ENCODE results near the gene MYO5B.

DNA sequence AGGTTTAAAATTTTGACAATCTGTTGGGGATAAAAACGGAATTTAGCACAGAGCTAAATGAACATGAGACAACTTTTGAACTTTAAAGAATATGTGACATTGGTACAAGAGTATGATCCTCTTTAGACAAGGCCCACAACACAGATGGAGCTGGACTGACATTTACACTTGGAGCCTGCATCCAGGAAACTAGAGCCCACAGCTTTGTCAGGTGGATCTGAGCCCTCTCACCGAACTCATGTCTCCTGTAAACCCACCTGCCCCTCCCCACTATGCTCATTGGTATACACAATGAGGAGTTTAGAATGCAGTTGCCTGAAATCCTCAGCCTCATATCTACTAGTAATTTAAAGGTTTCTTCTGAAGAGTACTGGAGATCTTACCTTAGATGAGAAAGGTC is 359.5 kb downstream of the MYO5B start:
- TF ChIP-seq, protein P1, sequence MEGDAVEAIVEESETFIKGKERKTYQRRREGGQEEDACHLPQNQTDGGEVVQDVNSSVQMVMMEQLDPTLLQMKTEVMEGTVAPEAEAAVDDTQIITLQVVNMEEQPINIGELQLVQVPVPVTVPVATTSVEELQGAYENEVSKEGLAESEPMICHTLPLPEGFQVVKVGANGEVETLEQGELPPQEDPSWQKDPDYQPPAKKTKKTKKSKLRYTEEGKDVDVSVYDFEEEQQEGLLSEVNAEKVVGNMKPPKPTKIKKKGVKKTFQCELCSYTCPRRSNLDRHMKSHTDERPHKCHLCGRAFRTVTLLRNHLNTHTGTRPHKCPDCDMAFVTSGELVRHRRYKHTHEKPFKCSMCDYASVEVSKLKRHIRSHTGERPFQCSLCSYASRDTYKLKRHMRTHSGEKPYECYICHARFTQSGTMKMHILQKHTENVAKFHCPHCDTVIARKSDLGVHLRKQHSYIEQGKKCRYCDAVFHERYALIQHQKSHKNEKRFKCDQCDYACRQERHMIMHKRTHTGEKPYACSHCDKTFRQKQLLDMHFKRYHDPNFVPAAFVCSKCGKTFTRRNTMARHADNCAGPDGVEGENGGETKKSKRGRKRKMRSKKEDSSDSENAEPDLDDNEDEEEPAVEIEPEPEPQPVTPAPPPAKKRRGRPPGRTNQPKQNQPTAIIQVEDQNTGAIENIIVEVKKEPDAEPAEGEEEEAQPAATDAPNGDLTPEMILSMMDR (IDR thresholded peaks at IDR 0.05 in 2 of 3, conservative IDR thresholded peaks at IDR 0.05 in 1 of 3; ENCODE audit: borderline replicate concordance in 1 of 3, insufficient read depth in 1 of 3, low read depth in 2 of 3, low read length in 2 of 3) = no peak
- TF ChIP-seq TCF7L2 (IDR thresholded peaks at IDR 0.05; ENCODE audit: borderline replicate concordance, extremely low read depth, insufficient read depth, insufficient read length) = no peak
- no peak for TF ChIP-seq POLR2A (IDR thresholded peaks at IDR 0.05; ENCODE audit: borderline replicate concordance, extremely low read depth, insufficient read depth, insufficient read length)
- no peak for TF ChIP-seq POLR2AphosphoS5 (IDR thresholded peaks at IDR 0.05; ENCODE audit: low read depth, low read length)
- TF ChIP-seq EZH2 (IDR thresholded peaks at IDR 0.05) = no peak
- no peak for TF ChIP-seq JUND (IDR thresholded peaks at IDR 0.05)
- no peak for TF ChIP-seq SRF (IDR thresholded peaks at IDR 0.05; ENCODE audit: low read depth)
